Lower lobe of right lung (tissue), 2 donors: ENCODE results near the gene NRN1L. TPM values are rescaled to one million over a fixed set of nuclear protein-coding genes. Genes with fewer than 3 reads are reported as not detected.

Experiments
- ATAC-seq, 2 donors: fragments of 200-7000 bp; cut with Tn5 transposase; one replicate each; pipeline ENCODE4 v1.9.1; 2020 to 2022; ENCODE audit warnings: mild to moderate bottlenecking in 2 of 2, moderate library complexity in 2 of 2
- DNase-seq: peaks from one replicate; pipeline ENCODE4 v3.0.0-alpha.2; 2020
- H3K27ac ChIP-seq: fragments of 200-600 bp; one replicate; pipeline ENCODE4 v1.8.0; 2022
- H3K27me3 ChIP-seq: fragments of 200-600 bp; one replicate; pipeline ENCODE4 v1.8.0; 2022; ENCODE audit warnings: low read depth
- H3K36me3 ChIP-seq: fragments of 200-600 bp; one replicate; pipeline ENCODE4 v1.8.0; 2022; ENCODE audit warnings: mild to moderate bottlenecking
- H3K4me1 ChIP-seq: fragments of 200-600 bp; one replicate; pipeline ENCODE4 v1.8.0; 2022
- H3K4me3 ChIP-seq: fragments of 200-600 bp; one replicate; pipeline ENCODE4 v1.8.0; 2022; ENCODE audit warnings: mild to moderate bottlenecking
- H3K9me3 ChIP-seq: fragments of 200-600 bp; one replicate; pipeline ENCODE4 v1.8.0; 2022
- intact Hi-C: fragments of 100-400 bp; cut with DNase I; formaldehyde crosslinking; loops from one replicate; pipeline ENCODE4 v1.11.0; 2022
- total RNA-seq: library from RNA; stranded (reverse); fragmentation: NEBNext Ultra II Directional; extraction: Animal tissue kit (Norgen Biotek cat#: 25700); gene quantifications from one replicate; pipeline ENCODE4 v1.2.1, GENCODE V29; 2021
- TF ChIP-seq, protein P1 (sequence below): fragments of 200-600 bp; IDR thresholded peaks from one replicate; pipeline ENCODE4 v1.8.0; 2022; ENCODE audit warnings: antibody characterized with exemption, mild to moderate bottlenecking
- donor health status: DM: no; HTN: yes; CAD: no; lungs with severe emphysema.

Gene NRN1L
- total RNA-seq, 1 donor from 2014 or later = 1.7 TPM

DNA sequence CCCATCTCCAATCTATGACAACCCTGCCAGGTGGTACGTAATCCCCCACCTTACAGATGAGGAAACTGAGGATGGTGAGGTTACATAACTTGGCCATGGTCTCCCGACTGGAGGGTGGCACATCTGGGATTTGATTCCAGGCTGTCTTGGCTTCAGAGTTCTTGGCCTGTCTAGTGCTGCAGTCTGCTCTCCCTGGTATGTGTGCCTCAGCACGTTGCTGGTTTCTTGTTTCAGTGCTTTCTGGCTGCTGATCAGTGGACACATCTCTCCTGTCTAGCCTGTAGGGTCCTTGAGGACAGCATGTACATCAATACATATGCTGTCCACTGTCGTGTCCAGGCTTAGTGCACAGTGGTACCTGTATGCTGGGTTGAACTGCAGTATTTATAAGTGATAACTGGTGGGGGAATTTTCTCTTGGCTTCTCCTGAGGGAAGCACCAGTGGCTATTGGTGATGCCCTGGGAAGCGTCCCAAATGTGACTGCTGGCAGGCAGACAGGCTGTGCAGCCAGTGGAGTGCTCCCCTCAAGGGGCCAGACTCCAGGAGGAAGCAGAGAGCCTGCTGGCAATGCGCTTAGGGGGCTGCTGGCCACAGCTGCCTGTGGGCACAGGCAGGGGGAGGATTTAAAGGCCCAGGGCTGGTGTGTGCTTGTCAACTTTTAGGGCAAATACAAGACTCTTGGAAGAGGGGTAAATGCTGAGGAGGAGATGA, 32.6 kb downstream of the NRN1L start:
- intact Hi-C loops = no loop called here
- peaks cover 41% of the 10 kb centered on the region for H3K36me3 ChIP-seq
- no peaks in the 10 kb centered on the region for H3K9me3 ChIP-seq
- H3K4me1 ChIP-seq = peaks cover 30% of the 10 kb centered on the region
- DNase-seq (peak; percentile 53), ATAC-seq (peak; percentile 48 to 56)
- H3K27me3 ChIP-seq = no peaks in the 10 kb centered on the region
- no peak overlapping the region for H3K4me3 ChIP-seq
- no peak overlapping the region for H3K27ac ChIP-seq
- TF ChIP-seq, protein P1, sequence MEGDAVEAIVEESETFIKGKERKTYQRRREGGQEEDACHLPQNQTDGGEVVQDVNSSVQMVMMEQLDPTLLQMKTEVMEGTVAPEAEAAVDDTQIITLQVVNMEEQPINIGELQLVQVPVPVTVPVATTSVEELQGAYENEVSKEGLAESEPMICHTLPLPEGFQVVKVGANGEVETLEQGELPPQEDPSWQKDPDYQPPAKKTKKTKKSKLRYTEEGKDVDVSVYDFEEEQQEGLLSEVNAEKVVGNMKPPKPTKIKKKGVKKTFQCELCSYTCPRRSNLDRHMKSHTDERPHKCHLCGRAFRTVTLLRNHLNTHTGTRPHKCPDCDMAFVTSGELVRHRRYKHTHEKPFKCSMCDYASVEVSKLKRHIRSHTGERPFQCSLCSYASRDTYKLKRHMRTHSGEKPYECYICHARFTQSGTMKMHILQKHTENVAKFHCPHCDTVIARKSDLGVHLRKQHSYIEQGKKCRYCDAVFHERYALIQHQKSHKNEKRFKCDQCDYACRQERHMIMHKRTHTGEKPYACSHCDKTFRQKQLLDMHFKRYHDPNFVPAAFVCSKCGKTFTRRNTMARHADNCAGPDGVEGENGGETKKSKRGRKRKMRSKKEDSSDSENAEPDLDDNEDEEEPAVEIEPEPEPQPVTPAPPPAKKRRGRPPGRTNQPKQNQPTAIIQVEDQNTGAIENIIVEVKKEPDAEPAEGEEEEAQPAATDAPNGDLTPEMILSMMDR = no peak

DNA sequence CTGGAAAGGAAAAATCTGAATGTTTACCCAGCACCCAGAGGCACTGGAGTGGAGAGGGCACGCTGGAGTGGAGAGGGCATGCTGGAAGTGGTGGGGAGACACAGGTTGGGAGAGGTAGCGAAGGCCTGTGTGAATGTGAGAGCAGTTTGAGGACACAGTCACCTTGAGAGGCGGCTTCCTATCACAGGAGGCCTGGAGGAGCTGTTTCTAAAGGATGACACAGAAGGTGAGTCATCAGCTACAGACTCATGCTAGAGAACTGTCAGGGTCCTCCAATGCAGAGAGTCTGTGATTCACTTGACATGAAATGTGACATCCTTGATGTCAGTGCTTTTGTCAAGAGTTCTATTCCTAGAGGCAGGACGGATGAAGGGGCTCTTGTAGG, 33.2 kb downstream of the NRN1L start:
- TF ChIP-seq, protein P1 = no peak
- H3K9me3 ChIP-seq = no peaks in the 10 kb centered on the region
- H3K4me3 ChIP-seq = no peak overlapping the region
- no peaks in the 10 kb centered on the region for H3K27me3 ChIP-seq
- peak; percentile 55 to 74 for ATAC-seq
- DNase-seq = peak; percentile 48
- peaks cover 30% of the 10 kb centered on the region for H3K4me1 ChIP-seq
- no peak overlapping the region for H3K27ac ChIP-seq
- intact Hi-C loops = no loop called here
- H3K36me3 ChIP-seq = peaks cover 42% of the 10 kb centered on the region

DNA sequence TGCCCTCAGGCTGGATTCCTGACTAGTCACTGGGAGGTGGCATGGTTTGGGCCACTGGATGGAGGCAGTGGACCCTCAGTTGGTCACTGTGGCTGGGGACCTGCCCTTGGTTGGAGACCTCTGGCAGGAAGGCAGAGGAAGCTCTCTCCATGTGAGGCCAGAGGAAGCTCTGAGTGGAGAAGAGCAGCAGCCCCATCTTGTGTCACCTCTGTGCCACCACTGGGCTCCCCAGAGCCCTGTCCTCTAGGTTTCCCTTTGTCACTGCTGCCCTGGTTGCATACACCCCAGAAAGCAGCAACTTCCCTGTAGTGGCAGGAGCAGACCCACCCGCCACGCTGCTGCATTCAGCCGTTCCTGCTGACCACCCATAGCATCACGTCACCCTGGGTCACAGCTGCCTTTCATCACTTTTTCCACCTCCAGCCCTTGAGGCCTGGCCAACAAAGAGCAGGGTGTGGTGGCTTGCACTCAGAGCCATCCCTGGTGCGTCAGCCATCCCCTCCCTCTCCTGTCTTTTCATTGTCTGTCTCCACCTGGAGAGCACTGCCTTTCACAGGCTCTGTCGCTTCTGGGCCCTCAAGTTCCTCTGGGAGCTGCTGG, 35.0 kb downstream of the NRN1L start:
- ATAC-seq (no peak), DNase-seq (no peak)
- intact Hi-C loops = no loop called here
- Histone ChIP-seq H3K36me3 (peaks cover 47% of the 10 kb centered on the region), H3K9me3 (no peaks in the 10 kb centered on the region), H3K27me3 (no peaks in the 10 kb centered on the region), H3K27ac (no peak overlapping the region), H3K4me3 (no peak overlapping the region), H3K4me1 (peaks cover 43% of the 10 kb centered on the region)
- TF ChIP-seq, protein P1 = no peak

DNA sequence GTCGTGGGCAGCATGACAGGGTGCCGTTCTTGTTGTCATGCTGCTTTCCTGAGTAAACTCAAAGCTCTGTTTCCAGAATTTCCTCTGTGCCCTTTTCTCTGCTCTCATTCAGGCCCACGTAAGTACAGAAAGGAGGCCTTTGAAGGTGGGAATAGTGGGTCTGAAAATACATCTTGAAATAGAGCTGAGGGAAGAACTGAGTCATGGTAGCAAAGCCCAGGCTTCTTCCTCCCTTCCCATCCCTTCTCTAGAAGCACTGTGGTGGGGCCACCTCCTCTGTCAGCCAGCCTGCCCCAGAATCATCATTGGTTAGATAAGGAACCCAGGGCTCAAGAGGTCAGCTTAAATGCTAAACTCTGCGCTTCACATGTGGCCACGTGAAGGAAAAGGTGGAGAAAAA, 37.5 kb downstream of the NRN1L start:
- TF ChIP-seq, protein P1 = no peak
- no peaks in the 10 kb centered on the region for H3K9me3 ChIP-seq
- no peak overlapping the region for H3K4me3 ChIP-seq
- H3K4me1 ChIP-seq = peaks cover 43% of the 10 kb centered on the region
- peaks cover 41% of the 10 kb centered on the region for H3K36me3 ChIP-seq
- H3K27me3 ChIP-seq = no peaks in the 10 kb centered on the region
- H3K27ac ChIP-seq = no peak overlapping the region
- intact Hi-C loops = no loop called here
- no peak for DNase-seq
- ATAC-seq = no peak

- H3K4me1 ChIP-seq = peaks cover 38% of the 10 kb centered on the region
- TF ChIP-seq, protein P1 = no peak
- DNase-seq (no peak), ATAC-seq (no peak)
- H3K27ac ChIP-seq = no peak overlapping the region
- H3K27me3 ChIP-seq = no peaks in the 10 kb centered on the region
- H3K9me3 ChIP-seq = no peaks in the 10 kb centered on the region
- no peak overlapping the region for H3K4me3 ChIP-seq
- peaks cover 46% of the 10 kb centered on the region for H3K36me3 ChIP-seq
- intact Hi-C loops = no loop called here
Observed at GRCh38 chr16:67922740-67923139, 38.1 kb downstream of the NRN1L start.
